ENCODE measurements around the gene OXLD1. TPM values are rescaled to one million over a fixed set of nuclear protein-coding genes. Genes with fewer than 3 reads are reported as not detected.
A peak's percentile ranks its signal among the peaks of the same experiment; 100 is the strongest.

OXLD1 gene
- total RNA-seq, 2 experiments from 2014 or later = 29.4 to 45.3 TPM

DNA sequence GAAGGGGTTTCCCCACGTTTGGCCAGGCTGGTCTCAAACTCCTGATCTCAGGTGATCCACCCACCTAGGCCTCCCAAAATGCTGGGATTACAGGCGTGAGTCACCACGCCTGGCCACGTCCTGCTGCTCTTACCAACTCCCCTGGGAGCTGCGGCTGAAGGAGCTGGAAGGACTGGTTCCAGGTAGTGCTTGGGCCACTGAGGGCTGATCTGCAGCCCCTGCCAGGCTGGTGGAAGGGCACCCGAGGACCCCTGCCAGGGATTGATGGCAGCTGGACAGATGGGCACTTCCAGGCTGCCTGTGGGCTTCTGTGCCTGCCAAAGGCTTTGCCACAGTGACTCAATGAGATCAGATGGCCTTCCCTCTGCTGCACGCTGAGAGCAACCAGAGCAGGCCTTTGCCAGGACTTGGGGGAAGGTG is 2.3 kb downstream of the OXLD1 start:
- no peaks in the 10 kb centered on the region for H3K27me3 Mint-ChIP-seq
- ChIA-PET POLR2A (interaction anchor here (0.6 kb wide), 1 partner anchor 869 kb away, joined by 3 read pairs; no protein-coding TSS in a partner anchor), CTCF (interaction anchor here (1.1 kb wide), 1 partner anchor 12 kb away, joined by 6 read pairs; no protein-coding TSS in a partner anchor)
- peak; percentile 28 for DNase-seq
- intact Hi-C loops (cut with DNase I, micrococcal nuclease) = loop anchor here in 1 of 2 experiments (2.0 kb wide), 1 partner anchor 27 kb away; the partner anchor contains the start of genes NPLOC4 and TSPAN10
- ATAC-seq = no peak
- no peaks in the 10 kb centered on the region for H3K9me3 Mint-ChIP-seq (ENCODE audit: low read depth)
- H3K27ac Mint-ChIP-seq = peak overlapping the region; percentile 97
- H3K4me1 Mint-ChIP-seq = peaks cover 49% of the 10 kb centered on the region
- H3K36me3 Mint-ChIP-seq (ENCODE audit: low read depth) = peaks cover 29% of the 10 kb centered on the region
- H3K4me3 Mint-ChIP-seq = no peak overlapping the region

DNA sequence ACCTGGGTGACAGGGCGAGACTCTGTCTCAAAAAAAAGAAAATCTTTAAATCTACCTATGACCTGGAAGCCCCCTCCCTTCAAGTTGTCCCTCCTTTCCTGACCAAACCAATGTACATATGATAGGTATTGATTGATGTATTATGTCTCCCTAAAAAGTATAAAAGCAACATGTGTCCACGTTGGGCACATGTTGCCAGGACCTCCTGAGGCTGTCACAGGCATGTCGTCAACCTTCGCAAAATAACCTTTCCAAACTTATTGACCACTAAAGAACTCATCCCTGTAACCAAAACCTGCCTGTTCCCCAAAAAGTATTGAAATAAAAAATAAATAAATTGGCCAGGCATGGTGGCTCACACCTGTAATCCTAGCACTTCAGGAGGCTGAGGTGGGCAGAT is 4.4 kb downstream of the OXLD1 start:
- no peaks in the 10 kb centered on the region for H3K9me3 Mint-ChIP-seq (ENCODE audit: low read depth)
- peaks cover 33% of the 10 kb centered on the region for H3K4me1 Mint-ChIP-seq
- ATAC-seq (no peak), DNase-seq (no peak)
- intact Hi-C loops (cut with DNase I, micrococcal nuclease) = no loop called here
- ChIA-PET CTCF (interaction anchor here (0.5 to 0.9 kb wide), 3 partner anchors 21 to 631 kb away, joined by 3 to 4 read pairs (median 4); partner anchors contain the start of genes ARL16 and SLC38A10), POLR2A (no interaction called here)
- peaks cover 18% of the 10 kb centered on the region for H3K36me3 Mint-ChIP-seq (ENCODE audit: low read depth)
- H3K27me3 Mint-ChIP-seq = no peaks in the 10 kb centered on the region
- no peak overlapping the region for H3K27ac Mint-ChIP-seq
- H3K4me3 Mint-ChIP-seq = no peak overlapping the region

DNA sequence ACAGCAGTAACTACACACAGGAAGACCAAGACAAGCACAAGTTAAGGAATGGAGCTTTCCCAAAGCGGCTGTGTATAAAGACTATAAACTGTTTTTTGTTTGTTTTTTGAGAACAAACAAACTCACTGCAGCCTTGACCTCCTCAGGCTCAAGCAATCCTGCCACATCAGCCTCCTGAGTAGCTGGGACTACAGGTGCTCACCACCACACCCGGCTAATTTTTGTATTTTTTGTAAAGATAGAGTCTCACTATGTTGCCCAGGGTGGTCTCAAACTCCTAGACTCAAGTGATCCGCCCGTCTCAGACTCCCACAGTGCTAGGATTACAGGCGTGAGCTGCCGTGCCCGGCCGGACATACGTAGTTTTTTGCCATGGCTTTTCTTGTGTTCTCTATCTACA is 6.0 kb downstream of the OXLD1 start:
- ChIA-PET CTCF (interaction anchor here (0.6 to 1.2 kb wide), 4 partner anchors 11 to 729 kb away, joined by 3 to 4 read pairs (median 3); no protein-coding TSS in a partner anchor), POLR2A (interaction anchor here (0.6 kb wide), 1 partner anchor 481 kb away, joined by 3 read pairs; no protein-coding TSS in a partner anchor)
- Mint-ChIP-seq H3K36me3 (ENCODE audit: low read depth) (peaks cover 13% of the 10 kb centered on the region), H3K9me3 (ENCODE audit: low read depth) (no peaks in the 10 kb centered on the region), H3K27me3 (no peaks in the 10 kb centered on the region), H3K4me3 (no peak overlapping the region), H3K4me1 (peaks cover 30% of the 10 kb centered on the region), H3K27ac (no peak overlapping the region)
- intact Hi-C loops (cut with DNase I, micrococcal nuclease) = no loop called here
- DNase-seq = no peak
- ATAC-seq = no peak

DNA sequence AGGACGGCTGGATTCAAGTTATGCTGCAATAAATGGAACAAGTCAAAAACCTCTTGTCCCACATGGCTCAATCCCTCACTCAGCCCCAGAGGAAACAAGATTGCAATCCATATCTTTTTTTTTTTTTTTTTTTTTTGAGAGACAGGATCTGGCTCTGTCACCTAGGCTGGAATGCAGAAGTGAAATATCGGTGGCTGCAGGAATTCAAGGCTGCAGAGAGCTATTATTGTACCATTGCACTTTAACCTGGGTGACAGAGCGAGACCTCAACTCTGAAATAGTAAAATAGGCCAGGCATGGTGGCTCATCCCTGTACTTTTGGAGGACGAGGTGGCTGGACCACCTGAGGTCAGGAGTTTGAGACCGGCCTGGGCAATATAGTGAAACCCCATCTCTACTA is 7.4 kb downstream of the OXLD1 start:
- ATAC-seq (no peak), DNase-seq (no peak)
- ChIA-PET POLR2A (interaction anchor here (0.5 kb wide), 1 partner anchor 150 kb away, joined by 3 read pairs; no protein-coding TSS in a partner anchor), CTCF (interaction anchor here (0.7 kb wide), 1 partner anchor 69 kb away, joined by 3 read pairs; no protein-coding TSS in a partner anchor)
- intact Hi-C loops (cut with DNase I, micrococcal nuclease) = no loop called here
- Mint-ChIP-seq H3K27me3 (no peaks in the 10 kb centered on the region), H3K4me3 (no peak overlapping the region), H3K36me3 (ENCODE audit: low read depth) (peaks cover 1% of the 10 kb centered on the region), H3K27ac (no peak overlapping the region), H3K4me1 (peaks cover 16% of the 10 kb centered on the region), H3K9me3 (ENCODE audit: low read depth) (no peaks in the 10 kb centered on the region)

GRCh38 chr17:81656835-81657234 is 9.6 kb downstream of the OXLD1 start:
- POLR2A ChIA-PET = no interaction called here
- intact Hi-C loops (cut with DNase I, micrococcal nuclease) = no loop called here
- no peaks in the 10 kb centered on the region for H3K9me3 Mint-ChIP-seq (ENCODE audit: low read depth)
- CTCF ChIA-PET = no interaction called here
- H3K4me1 Mint-ChIP-seq = peaks cover 15% of the 10 kb centered on the region
- DNase-seq (no peak), ATAC-seq (no peak)
- no peak overlapping the region for H3K4me3 Mint-ChIP-seq
- H3K36me3 Mint-ChIP-seq (ENCODE audit: low read depth) = peaks cover under 1% of the 10 kb centered on the region
- H3K27ac Mint-ChIP-seq = no peak overlapping the region
- H3K27me3 Mint-ChIP-seq = peaks cover 6% of the 10 kb centered on the region

DNA sequence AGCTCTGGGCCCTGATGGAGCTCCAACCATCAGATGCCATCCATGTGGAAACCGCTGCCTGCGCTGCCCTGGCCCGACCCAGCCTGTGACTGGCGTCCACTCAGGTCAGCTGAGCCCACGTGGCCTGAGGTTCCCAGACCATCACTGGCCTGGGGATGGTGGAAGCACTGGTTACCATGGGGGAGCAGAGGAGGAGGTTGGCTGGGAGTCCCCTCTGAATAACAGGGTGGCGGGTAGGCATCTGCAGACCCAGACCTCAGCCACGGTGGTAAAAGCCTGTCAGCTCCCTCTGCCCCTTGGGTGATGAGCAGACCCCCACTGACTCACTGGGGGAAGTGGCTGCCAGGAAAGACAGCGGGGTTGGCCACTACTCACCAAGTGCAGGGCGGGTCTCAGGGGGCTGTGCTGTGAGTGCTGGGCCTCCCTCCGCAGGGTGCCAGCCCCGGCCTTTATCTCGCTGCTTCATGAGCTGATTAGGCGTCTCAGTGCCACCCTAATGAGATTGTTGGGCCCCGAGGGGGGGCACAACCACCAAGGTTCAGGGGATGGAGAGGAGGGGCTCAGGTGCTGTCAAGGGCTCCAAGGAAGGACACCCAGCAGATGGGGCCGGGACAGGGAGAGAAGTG is 10.2 kb downstream of the OXLD1 start, which contains the start of gene PDE6G:
Gene PDE6G (minus strand): TSS at position 425 of the 626 bp plus-strand sequence. CDS start 3,237 bp downstream, outside the sequence.
- Mint-ChIP-seq H3K27ac (no peak within 1 kb of the TSS), H3K27me3 (peaks cover 9% of the 10 kb centered on the region), H3K4me3 (no peak within 1 kb of the TSS), H3K9me3 (ENCODE audit: low read depth) (no peaks in the 10 kb centered on the region), H3K36me3 (ENCODE audit: low read depth) (peaks cover 2% of the 10 kb centered on the region), H3K4me1 (peaks cover 16% of the 10 kb centered on the region)
- intact Hi-C loops (cut with DNase I, micrococcal nuclease) = no loop called here
- CTCF ChIA-PET = interaction anchor here (0.5 kb wide), 1 partner anchor 348 kb away, joined by 3 read pairs; no protein-coding TSS in a partner anchor
- ATAC-seq = no peak
- POLR2A ChIA-PET = no interaction called here
- DNase-seq = no peak

GRCh38 chr17:81655378-81656117 is 10.9 kb downstream of the OXLD1 start:
- ATAC-seq (no peak), DNase-seq (no peak)
- POLR2A ChIA-PET = no interaction called here
- no peaks in the 10 kb centered on the region for H3K9me3 Mint-ChIP-seq (ENCODE audit: low read depth)
- H3K36me3 Mint-ChIP-seq (ENCODE audit: low read depth) = peaks cover 2% of the 10 kb centered on the region
- no peak overlapping the region for H3K4me3 Mint-ChIP-seq
- H3K27me3 Mint-ChIP-seq = peaks cover 9% of the 10 kb centered on the region
- no peak overlapping the region for H3K27ac Mint-ChIP-seq
- peaks cover 16% of the 10 kb centered on the region for H3K4me1 Mint-ChIP-seq
- CTCF ChIA-PET = interaction anchor here (0.5 kb wide), 1 partner anchor 349 kb away, joined by 3 read pairs; no protein-coding TSS in a partner anchor
- intact Hi-C loops (cut with DNase I, micrococcal nuclease) = no loop called here

- ChIA-PET POLR2A (no interaction called here), CTCF (interaction anchor here (1.1 kb wide), 1 partner anchor 28 kb away, joined by 3 read pairs; no protein-coding TSS in a partner anchor)
- peak; percentile 51 for DNase-seq
Measured at GRCh38 chr17:81652906-81653771, 13.3 kb downstream of the OXLD1 start.

GRCh38 chr17:81651692-81652091 is 14.7 kb downstream of the OXLD1 start:
- Mint-ChIP-seq H3K27ac (peak overlapping the region; percentile 21), H3K4me1 (peaks cover 13% of the 10 kb centered on the region), H3K9me3 (ENCODE audit: low read depth) (no peaks in the 10 kb centered on the region), H3K4me3 (no peak overlapping the region), H3K27me3 (peaks cover 19% of the 10 kb centered on the region), H3K36me3 (ENCODE audit: low read depth) (peaks cover 2% of the 10 kb centered on the region)
- ATAC-seq (no peak), DNase-seq (no peak)
- intact Hi-C loops (cut with DNase I, micrococcal nuclease) = no loop called here
- ChIA-PET POLR2A (no interaction called here), CTCF (no interaction called here)

More at GRCh38 chr17:81652906-81653771, 13.3 kb downstream of the OXLD1 start:
- peak overlapping the region; percentile 76 for H3K27ac Mint-ChIP-seq
- peaks cover 16% of the 10 kb centered on the region for H3K4me1 Mint-ChIP-seq
- no peaks in the 10 kb centered on the region for H3K9me3 Mint-ChIP-seq (ENCODE audit: low read depth)
- H3K27me3 Mint-ChIP-seq = peaks cover 14% of the 10 kb centered on the region
- H3K36me3 Mint-ChIP-seq (ENCODE audit: low read depth) = peaks cover 2% of the 10 kb centered on the region
- peak; percentile 67 for ATAC-seq
- intact Hi-C loops (cut with DNase I, micrococcal nuclease) = no loop called here
- peak overlapping the region; percentile 39 for H3K4me3 Mint-ChIP-seq

DNA sequence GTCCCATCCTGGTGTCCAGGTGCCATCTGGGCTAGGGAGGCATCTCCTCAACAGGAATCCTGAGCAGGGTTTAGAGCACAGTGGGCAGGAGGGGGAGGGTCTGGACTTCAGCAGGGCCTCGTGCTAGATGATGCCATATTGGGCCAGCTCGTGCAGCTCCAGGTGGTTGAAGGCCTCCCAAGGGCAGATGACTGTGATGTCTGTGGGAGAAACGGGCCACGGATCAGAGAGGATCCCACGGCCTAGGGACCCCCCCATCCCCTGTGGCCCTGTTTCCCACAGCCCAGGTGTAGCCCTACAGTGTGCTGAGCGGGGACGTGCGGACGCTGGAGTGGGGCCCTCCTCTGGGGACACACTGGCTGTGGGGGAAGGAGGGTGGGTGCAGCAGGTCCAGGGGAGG is 15.5 kb downstream of the OXLD1 start:
- Mint-ChIP-seq H3K9me3 (ENCODE audit: low read depth) (no peaks in the 10 kb centered on the region), H3K27ac (no peak overlapping the region), H3K4me1 (peaks cover 12% of the 10 kb centered on the region), H3K4me3 (no peak overlapping the region), H3K27me3 (peaks cover 19% of the 10 kb centered on the region), H3K36me3 (ENCODE audit: low read depth) (peaks cover 2% of the 10 kb centered on the region)
- ChIA-PET POLR2A (no interaction called here), CTCF (no interaction called here)
- ATAC-seq (no peak), DNase-seq (no peak)
- intact Hi-C loops (cut with DNase I, micrococcal nuclease) = no loop called here

DNA sequence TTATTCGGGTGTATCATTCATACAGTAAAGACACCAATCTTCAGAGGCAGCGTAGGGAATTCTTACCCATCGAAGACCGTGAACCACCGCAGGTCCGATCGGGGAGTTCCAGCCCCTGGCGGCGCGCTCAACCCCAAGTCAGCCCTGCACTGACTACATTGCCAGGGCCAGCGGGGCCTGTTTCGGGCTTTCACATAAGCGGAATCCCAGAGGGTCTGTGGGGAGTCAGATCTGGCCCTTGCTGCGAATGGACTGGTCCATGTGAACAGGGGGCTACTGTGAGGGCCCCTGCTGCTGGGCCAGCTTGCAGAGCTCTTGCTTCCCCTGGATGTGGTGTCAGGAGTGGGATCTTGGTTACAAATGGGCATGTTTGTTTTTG is 17.7 kb downstream of the OXLD1 start:
- Mint-ChIP-seq H3K36me3 (ENCODE audit: low read depth) (peaks cover 2% of the 10 kb centered on the region), H3K4me3 (no peak overlapping the region), H3K27me3 (peaks cover 19% of the 10 kb centered on the region), H3K9me3 (ENCODE audit: low read depth) (no peaks in the 10 kb centered on the region), H3K27ac (no peak overlapping the region), H3K4me1 (peaks cover 9% of the 10 kb centered on the region)
- ATAC-seq (no peak), DNase-seq (no peak)
- CTCF ChIA-PET = no interaction called here
- intact Hi-C loops (cut with DNase I, micrococcal nuclease) = no loop called here
- POLR2A ChIA-PET = no interaction called here
